Measurements from ENCODE around the gene DSCAML1. TPM values are rescaled to one million over a fixed set of nuclear protein-coding genes. Genes with fewer than 3 reads are reported as not detected.

Gene DSCAML1
- total RNA-seq, 1 donor from 2014 or later, result 1.3 TPM

- H3K4me1 ChIP-seq, result no peaks in the 10 kb centered on the region
- no peak for TF ChIP-seq CTCF (IDR thresholded peaks at IDR 0.05)
- ATAC-seq (no peak), DNase-seq (no peak)
- no peaks in the 10 kb centered on the region for H3K36me3 ChIP-seq
- H3K9me3 ChIP-seq, result no peaks in the 10 kb centered on the region
- intact Hi-C loops (cut with DNase I), result no loop called here
- no peaks in the 10 kb centered on the region for H3K27me3 ChIP-seq
- H3K4me3 ChIP-seq, result no peak overlapping the region
- H3K27ac ChIP-seq, result no peak overlapping the region
These were observed 133.2 kb downstream of the DSCAML1 start for GRCh38 chr11:117663821-117664220.

GRCh38 chr11:117663414-117663813 lies 133.6 kb downstream of the DSCAML1 start:
- no peak for ATAC-seq
- no peaks in the 10 kb centered on the region for H3K27me3 ChIP-seq
- no peak overlapping the region for H3K4me3 ChIP-seq
- no peaks in the 10 kb centered on the region for H3K36me3 ChIP-seq
- DNase-seq, result no peak
- intact Hi-C loops (cut with DNase I), result no loop called here
- no peak for TF ChIP-seq CTCF (IDR thresholded peaks at IDR 0.05)
- no peak overlapping the region for H3K27ac ChIP-seq
- H3K4me1 ChIP-seq, result no peaks in the 10 kb centered on the region
- no peaks in the 10 kb centered on the region for H3K9me3 ChIP-seq

- TF ChIP-seq CTCF (IDR thresholded peaks at IDR 0.05), result no peak
These were observed 134.2 kb downstream of the DSCAML1 start for GRCh38 chr11:117662671-117663269.

GRCh38 chr11:117662255-117662654 lies 134.8 kb downstream of the DSCAML1 start:
- no peak for DNase-seq
- no peak for ATAC-seq
- no peak overlapping the region for H3K4me3 ChIP-seq
- no peaks in the 10 kb centered on the region for H3K9me3 ChIP-seq
- intact Hi-C loops (cut with DNase I), result no loop called here
- TF ChIP-seq CTCF (IDR thresholded peaks at IDR 0.05), result no peak
- H3K27me3 ChIP-seq, result no peaks in the 10 kb centered on the region
- H3K4me1 ChIP-seq, result no peaks in the 10 kb centered on the region
- no peaks in the 10 kb centered on the region for H3K36me3 ChIP-seq
- no peak overlapping the region for H3K27ac ChIP-seq

More at GRCh38 chr11:117662671-117663269, 134.2 kb downstream of the DSCAML1 start:
- intact Hi-C loops (cut with DNase I), result no loop called here
- no peaks in the 10 kb centered on the region for H3K36me3 ChIP-seq
- no peaks in the 10 kb centered on the region for H3K9me3 ChIP-seq
- H3K27me3 ChIP-seq, result no peaks in the 10 kb centered on the region
- no peak for ATAC-seq
- H3K4me3 ChIP-seq, result no peak overlapping the region
- DNase-seq, result no peak
- H3K4me1 ChIP-seq, result no peaks in the 10 kb centered on the region
- no peak overlapping the region for H3K27ac ChIP-seq

- H3K4me3 ChIP-seq, result no peak overlapping the region
- H3K27ac ChIP-seq, result no peak overlapping the region
- TF ChIP-seq CTCF (IDR thresholded peaks at IDR 0.05), result no peak
- intact Hi-C loops (cut with DNase I), result no loop called here
- no peaks in the 10 kb centered on the region for H3K27me3 ChIP-seq
- ATAC-seq (no peak), DNase-seq (no peak)
- no peaks in the 10 kb centered on the region for H3K9me3 ChIP-seq
- H3K4me1 ChIP-seq, result no peaks in the 10 kb centered on the region
- no peaks in the 10 kb centered on the region for H3K36me3 ChIP-seq
These were observed 138.2 kb downstream of the DSCAML1 start for GRCh38 chr11:117658809-117659208.

- Histone ChIP-seq H3K9me3 (no peaks in the 10 kb centered on the region), H3K4me1 (no peaks in the 10 kb centered on the region), H3K27ac (no peak overlapping the region), H3K27me3 (no peaks in the 10 kb centered on the region), H3K36me3 (no peaks in the 10 kb centered on the region), H3K4me3 (no peak overlapping the region)
- TF ChIP-seq CTCF (IDR thresholded peaks at IDR 0.05), result no peak
- no peak for ATAC-seq
- intact Hi-C loops (cut with DNase I), result no loop called here
- DNase-seq, result no peak
These were observed 139.2 kb downstream of the DSCAML1 start for GRCh38 chr11:117657794-117658193.
